GM12891 (cell line): ENCODE measurements around the gene LHX4.

Experiments
- DNase-seq: peaks from one replicate; pipeline ENCODE4 v3.0.0; 2011; ENCODE audit warnings: low spot score; ENCODE audit not compliant: insufficient read length
- FAIRE-seq: peaks from 2 replicates; lab custom pipeline; 2011; peaks lifted over from hg19 to GRCh38; lab: Jason Lieb, UNC
- PAX5 ChIP-seq: IDR thresholded peaks from 2 replicates; pipeline ENCODE4 v1.6.1; 2011; ENCODE audit warnings: low read length, moderate library complexity, mild to moderate bottlenecking; ENCODE audit not compliant: insufficient read depth, severe bottlenecking
- POLR2A ChIP-seq: IDR thresholded peaks from 2 replicates; pipeline ENCODE4 v1.6.1; 2011; ENCODE audit warnings: low read depth, low read length, control low read depth
- POLR2AphosphoS5 ChIP-seq: IDR thresholded peaks from 2 replicates; pipeline ENCODE4 v1.6.1; 2011; ENCODE audit warnings: low read depth, low read length, control low read depth
- POU2F2 ChIP-seq: IDR thresholded peaks from 2 replicates; pipeline ENCODE4 v1.6.1; 2011; ENCODE audit warnings: low read depth, mild to moderate bottlenecking, control low read depth, low read length, moderate library complexity
- SPI1 ChIP-seq: IDR thresholded peaks from 2 replicates; pipeline ENCODE4 v1.6.1; 2011; ENCODE audit warnings: low read depth, low read length, control low read depth
- TAF1 ChIP-seq: IDR thresholded peaks from 2 replicates; pipeline ENCODE4 v1.6.1; 2011; ENCODE audit warnings: low read depth, low read length, control low read depth

Gene LHX4

DNA sequence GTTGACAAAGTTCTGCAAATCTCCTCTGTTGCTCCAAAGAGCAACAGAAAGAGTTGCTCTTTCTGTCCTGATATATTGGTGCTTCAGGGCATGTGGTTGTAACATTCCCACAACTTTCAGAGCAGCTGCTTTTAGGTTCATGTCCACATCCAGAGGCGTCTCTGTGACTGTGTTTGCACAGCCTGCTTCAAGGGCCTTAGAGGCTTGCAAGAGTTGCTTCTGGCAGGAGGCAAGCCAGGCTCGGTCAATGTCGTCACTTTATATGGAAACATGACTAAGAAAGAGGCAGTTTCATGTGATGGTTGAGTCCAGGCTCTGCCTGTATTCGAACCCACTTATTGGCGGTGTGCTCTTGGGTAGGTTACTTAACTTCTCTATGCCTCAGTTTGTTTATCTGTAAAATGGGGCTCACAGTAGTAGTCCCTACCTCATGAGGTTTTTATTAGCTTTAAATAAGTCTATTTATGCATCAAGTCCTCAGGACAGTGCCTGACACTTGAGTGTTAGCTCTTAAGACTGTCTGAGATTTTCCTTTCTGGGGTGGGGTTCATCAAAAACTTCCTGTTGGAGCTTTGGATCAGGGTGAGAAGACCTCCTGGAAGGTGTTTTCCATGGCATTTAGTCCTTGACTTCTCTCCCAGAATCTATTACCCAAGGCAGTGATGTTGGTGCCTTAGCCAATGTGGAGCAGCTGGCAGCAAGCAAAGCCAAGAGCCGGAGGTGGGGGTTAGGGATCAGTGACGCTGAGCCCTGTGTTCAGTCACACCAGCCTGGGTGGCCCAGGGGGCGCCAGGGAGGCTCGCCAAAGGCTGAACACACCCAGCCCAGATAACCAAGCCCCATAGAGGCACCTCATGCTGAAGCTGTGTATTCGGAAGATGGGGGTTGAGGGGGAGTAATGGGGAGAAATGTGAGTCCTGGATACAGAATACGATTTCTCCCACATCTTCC, 18.9 kb downstream of the LHX4 start:
- FAIRE-seq = no peak
- DNase-seq = no peak
- TF ChIP-seq POU2F2 (no peak), TAF1 (no peak), POLR2AphosphoS5 (no peak), POLR2A (no peak), PAX5 (no peak), SPI1 (no peak)

DNA sequence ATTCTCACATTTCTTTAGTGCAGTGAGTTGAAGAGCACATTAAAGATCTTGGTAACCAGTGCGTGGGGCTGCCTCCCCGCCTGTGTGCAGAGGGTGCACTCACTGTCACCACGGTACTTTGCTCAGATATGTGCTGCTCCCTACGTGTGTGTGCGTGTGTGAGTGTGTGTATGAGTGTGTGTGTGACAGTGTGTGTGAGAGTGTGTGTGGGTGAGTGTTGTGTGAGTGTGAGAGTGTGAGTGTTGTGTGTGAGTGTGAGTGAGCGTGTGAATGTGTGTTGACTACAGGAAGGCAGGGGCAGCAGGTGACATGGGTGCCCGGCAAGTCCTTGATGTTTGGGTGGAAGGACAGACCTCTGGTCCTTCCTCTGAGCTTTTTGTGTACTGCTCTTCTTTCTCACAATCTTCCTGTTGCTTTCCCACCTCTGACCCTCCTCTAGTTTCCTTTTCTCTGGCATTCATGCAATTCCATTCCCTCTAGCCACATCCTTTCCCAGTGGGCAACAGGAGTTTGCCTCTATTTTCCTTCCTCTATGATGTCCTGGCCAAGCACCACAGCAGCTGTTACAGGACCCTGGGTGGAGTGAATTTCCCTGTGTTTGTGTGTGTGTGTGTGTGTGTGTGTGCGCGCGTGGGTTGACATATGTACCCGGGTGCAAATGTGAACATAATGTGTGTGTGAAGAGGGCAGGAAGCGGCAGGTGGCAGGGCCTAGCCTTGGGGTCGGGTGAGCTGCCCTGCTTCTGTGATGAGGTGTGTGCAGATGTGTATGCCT, 19.8 kb downstream of the LHX4 start:
- FAIRE-seq (no peak), DNase-seq (no peak)
- TF ChIP-seq POLR2A (no peak), TAF1 (no peak), PAX5 (no peak), POU2F2 (no peak), POLR2AphosphoS5 (no peak), SPI1 (no peak)

DNA sequence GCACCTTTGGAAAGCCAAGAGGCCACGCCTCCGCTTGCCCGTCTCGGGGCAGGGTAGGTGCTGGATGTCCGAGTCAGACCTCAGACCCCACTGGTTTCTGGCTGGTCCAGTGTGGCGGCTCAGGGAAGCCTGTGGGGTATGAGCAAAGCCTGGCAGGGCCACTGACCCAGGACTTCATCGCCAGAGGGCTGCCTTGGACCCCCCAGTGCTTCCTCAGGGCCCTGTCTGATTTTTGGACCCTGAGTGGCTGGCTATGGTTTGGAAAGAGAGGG, 20.4 kb downstream of the LHX4 start:
- TF ChIP-seq TAF1 (no peak), PAX5 (no peak), SPI1 (no peak), POU2F2 (no peak), POLR2AphosphoS5 (no peak), POLR2A (no peak)
- DNase-seq = no peak
- FAIRE-seq = no peak

DNA sequence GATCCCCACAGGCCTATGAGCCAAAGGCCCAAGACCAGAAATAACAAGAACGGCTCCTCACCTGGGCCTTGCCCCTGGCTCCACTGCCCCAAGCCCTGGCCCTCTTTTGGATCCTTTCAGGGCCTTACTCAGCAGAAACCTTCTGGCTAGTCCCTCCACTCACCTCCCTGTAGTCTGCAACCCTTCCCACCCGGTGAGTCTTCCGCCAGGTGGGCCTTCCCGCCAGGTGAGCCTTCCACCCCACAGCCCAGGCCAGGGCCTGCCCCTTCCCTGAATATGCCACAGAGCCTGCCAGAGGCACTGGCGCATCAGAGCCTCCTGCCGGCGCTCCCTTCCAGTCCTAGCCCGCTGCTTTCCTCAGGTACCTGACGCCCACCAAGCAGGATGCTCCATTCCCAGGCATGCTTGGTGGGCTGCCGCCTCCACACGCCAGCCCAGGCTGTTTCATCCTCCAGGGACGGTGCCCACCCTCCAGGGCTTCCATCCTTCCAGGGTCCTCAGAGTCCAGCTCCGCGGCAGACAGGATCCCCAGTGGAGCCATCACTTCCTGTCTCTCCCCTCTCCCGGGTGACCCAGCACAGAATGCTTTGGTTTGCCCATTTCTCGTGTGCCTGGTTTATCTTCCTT, 20.9 kb downstream of the LHX4 start:
- TF ChIP-seq POLR2A (no peak), SPI1 (no peak)
- FAIRE-seq = no peak
- DNase-seq = no peak

DNA sequence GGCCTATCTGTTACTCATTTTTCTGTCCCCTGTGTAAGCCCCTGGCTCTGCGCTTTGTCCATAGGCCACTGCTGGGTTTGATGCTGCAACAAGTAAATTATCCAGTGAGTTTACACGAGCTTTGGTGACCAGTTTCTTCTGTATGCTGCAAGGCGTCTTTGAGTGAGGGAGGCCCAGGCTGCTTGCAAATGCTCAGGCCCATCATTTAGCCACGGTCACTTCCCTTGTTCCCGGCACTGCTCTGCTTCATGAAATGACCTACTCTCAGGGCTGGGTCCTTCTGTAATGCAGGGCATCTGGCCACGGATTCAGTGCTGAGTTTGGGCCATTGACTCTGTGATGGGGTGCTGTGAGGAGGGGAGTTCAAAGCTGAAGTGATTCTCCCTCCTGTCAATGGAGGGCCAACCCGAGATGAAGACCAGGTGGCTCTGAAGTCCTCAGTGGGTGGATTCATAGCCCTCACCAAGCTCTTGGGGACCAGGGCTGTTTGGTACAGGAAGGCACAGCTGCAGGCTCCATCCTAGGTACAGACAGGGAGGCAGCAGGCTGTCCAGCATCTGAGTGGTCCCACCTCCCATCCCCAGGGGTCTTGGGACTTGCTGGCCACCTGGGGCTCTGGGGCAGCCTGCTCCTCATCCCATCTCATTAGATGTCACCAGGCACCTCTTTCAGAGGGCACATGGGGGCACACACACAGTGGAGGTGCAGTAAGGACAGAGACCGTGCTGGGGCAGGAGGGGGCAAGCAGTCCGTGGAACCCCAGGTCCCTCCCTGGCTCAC, 21.7 kb downstream of the LHX4 start:
- TF ChIP-seq SPI1 (no peak), TAF1 (no peak), POLR2AphosphoS5 (no peak), POU2F2 (no peak), POLR2A (no peak), PAX5 (no peak)
- no peak for DNase-seq
- FAIRE-seq = no peak

DNA sequence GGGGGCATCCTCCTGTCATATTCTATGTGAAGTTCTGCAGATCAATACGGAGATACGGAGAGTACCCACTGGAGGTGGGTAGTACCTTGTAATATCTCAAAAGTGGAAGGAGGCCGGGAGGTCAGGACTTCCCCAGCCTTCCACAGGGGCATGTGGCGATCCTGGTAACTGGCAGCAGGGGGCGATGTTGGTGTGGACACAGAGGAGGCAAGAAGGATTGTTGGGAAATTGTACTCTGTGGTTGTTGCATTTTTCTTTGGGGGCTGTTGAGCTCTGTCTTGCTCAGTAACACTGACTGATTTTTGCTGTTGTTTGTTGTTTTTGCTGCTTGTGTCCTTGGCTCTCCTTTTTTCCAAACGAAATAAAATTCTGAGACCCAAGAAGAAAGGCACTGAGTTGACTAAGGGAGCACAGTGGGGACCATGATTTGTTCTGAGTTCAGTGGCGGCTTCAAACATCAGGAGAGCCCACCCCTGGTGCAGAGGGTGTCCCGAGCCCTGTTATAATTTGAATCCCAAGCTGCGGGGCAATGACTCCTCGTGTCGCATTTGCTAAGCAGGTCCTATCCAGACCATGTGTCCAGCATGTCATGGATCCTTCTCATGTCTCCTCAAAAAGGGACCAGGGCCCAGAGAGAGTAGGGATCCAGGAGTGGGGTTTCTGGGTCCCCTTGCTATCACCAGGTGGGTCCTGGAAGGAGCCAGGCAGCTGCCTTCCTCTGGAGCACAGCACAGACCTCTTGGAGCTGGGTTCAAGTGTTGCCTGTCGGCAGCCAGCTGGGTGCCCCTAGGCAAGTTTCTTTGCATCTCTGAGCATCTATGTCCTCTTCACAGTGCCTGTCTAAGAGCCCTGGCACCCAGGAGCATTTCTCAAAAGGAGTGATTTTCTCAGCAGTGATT, 22.8 kb downstream of the LHX4 start:
- DNase-seq (peak; percentile 71), FAIRE-seq (peak; percentile 92)
- TF ChIP-seq POLR2A (no peak), SPI1 (no peak), POLR2AphosphoS5 (no peak), TAF1 (no peak), POU2F2 (no peak)

DNA sequence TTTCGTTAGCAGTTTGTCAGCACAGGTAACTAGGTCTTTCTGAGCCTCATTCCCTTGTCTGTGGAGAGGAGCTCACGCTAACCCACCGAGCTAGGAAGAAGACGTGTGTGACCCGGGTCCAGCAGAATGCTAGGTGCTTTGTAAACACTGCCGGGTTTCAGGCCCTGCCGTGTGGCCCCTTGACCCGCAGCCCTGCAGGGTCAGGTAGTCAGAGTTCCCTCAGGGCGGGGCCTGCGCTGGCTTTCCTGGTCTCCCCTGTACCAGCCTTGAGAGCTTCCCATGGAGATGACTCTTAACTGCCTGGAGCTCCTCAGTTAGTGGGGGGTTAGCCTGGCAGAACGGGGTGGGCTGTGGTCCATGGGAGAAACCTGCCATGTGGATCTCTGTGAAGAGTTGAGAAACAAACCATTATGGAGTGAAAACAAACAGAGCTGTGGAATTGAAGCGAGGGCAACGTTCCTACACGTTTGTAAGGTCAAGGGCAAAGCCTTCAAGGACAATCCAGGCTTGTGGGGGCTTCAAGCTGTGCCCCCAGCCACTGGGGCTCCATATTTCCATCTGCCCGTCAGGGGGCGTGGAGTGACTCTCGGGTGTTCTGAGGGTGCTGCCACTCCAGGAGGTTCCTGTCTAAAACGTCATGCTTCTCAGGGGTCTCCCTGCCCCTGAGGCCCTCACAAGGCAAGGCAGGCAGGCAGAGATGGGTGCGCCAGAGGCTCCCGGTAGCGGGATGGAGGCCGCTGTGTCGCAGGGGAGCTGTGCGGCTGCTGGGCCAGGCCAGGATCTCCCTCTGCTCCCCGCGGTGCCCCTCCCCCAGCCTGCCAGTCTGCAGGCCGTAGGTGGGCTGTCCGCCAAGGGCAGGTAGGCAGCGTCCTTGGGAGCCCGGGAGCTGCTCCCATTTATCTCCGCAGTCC, 23.8 kb downstream of the LHX4 start:
- FAIRE-seq (no peak), DNase-seq (no peak)
- TF ChIP-seq POU2F2 (no peak), SPI1 (no peak), TAF1 (no peak), PAX5 (no peak), POLR2AphosphoS5 (no peak), POLR2A (no peak)

DNA sequence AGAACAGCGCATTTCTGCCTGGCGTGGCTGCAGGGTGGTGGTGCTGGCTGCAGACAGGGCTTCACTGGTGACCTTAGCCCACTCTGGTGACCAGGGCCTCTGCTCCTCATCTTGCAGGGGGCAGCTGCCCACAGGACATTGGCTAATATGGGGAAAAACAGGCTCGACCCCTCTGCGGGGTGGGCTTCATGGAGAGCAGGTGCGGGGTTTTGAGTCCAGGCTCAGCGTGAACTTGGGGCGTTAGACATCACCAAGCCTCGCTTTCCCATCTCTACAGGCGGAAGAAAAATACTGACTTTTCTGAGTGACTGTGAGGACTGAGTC, 24.4 kb downstream of the LHX4 start:
- FAIRE-seq = no peak
- TF ChIP-seq POLR2AphosphoS5 (no peak), PAX5 (no peak), SPI1 (no peak), TAF1 (no peak), POLR2A (no peak), POU2F2 (no peak)

More for the DNA sequence above, 24.4 kb downstream of the LHX4 start:
- DNase-seq = no peak
